Esophagus squamous epithelium (tissue), 4 donors: ENCODE measurements around the gene TDRD12.
"Not testable (repeated sequence)": the region's sequence is repeated elsewhere in the genome, so short reads cannot be mapped to it uniquely, and the experiment has no call there.

Experiments used
- CTCF ChIP-seq, 6 experiments: fragments of 450-650 bp in 4 of 6; fragments of 200-600 bp in 2 of 6; sonication (generic) in 2 of 6; IDR thresholded peaks; one replicate each; pipeline ENCODE4 v1.5.1; 2016 to 2019; ENCODE audit warnings: antibody characterized with exemption in 6 of 6, mild to moderate bottlenecking in 4 of 6, moderate library complexity in 4 of 6
- POLR2A ChIP-seq, 4 donors: fragments of 450-650 bp; IDR thresholded peaks; one replicate each; pipeline ENCODE4 v1.6.1; 2017; ENCODE audit warnings: antibody characterized with exemption in 4 of 4, mild to moderate bottlenecking in 4 of 4, moderate library complexity in 3 of 4

- TF ChIP-seq POLR2A, CTCF (IDR thresholded peaks at IDR 0.05): not testable (repeated sequence)
Observed at GRCh38 chr19:32832825-32833224, 113.3 kb downstream of the TDRD12 start.
